Stimulated activated CD4-positive, alpha-beta T cell treated with anti-CD3 and anti-CD28 coated beads, Interleukin-1b, Interleukin-23, amount 100 ng/mL, for 24 hours (primary cell): ENCODE results near the gene RAB15.

Experiments
- DNase-seq, 4 experiments: peaks; one replicate each; pipeline ENCODE4 v3.0.0-alpha.2; 2020; ENCODE audit warnings: low read depth in 4 of 4, low spot score in 1 of 4

Gene RAB15

DNA sequence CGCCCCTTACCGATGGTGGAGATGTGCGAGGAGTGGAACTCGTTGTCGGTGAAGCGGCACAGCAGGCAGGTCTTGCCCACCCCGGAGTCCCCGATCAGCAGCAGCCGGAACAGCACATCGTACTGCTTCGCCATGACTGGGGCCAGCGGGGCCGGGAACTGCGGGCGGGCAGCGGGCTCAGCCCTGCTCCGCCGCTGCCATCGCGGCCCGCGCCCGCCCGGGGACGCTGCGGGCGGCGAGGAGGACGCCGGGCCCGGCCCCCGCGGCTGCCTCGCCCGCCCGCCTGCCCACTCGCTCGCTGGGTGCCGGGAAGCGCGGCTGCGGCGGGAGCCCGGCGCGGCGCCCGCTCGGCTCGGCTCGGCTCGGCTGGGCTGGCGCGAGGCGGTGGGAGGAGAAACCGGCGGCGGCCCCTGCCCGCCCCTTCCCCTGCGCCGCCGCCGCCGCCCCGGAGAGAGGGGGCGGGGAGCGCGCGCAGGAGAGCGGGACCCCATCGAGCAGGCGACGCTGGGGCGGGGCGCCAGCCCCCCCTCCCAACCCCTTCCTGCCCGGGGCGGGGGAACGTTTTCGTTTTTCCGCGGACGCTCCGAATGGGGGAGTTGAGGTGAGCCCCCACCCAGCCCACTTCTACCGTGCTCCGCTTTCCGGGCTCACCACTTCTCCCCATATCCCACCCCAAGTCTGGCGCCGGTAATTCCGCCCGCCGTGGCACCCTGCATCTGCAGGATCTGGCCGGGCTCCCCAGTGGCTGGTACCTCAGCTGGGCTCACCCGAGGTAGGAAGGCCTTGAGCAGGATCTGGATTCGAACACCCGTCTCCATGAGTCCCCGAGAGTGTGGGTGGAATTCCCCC is at the start of gene RAB15:
Gene RAB15, minus strand, starts transcription at position 394 of the 849 bp plus-strand sequence. Its CDS starts 260 bp downstream, at position 134.
- peak in 3 of 4 experiments; percentile 16 to 23 (median 22) for DNase-seq

DNA sequence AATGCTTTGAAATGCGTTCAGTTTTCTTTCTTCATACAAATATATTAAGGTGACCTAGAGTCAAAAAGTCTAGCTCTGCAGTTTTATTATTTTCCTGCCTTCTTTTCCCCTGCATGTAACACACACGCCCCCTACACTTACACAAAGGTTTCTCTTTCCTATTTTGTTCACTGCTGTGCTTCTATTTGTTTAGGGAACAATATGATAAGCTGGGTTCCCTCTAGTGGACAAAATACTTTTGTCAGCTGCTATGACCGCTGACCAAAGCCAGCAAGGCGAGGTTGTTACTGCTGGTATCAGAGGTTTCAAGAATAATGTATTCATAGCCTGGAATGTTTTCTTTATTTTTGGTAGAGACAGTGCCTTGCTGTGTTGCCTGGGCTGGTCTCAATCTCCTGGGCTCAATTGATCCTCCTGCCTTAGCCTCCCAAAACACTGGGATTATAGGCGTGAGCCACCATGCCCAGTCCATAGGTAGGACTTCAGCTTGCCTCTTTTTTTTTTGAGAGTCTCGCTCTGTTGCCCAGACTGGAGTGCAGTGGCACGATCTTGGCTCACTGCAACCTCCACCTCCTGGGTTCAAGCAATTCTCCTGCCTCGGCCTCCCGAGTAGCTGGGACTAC is 47.9 kb upstream of the RAB15 start:
- no peak for DNase-seq

DNA sequence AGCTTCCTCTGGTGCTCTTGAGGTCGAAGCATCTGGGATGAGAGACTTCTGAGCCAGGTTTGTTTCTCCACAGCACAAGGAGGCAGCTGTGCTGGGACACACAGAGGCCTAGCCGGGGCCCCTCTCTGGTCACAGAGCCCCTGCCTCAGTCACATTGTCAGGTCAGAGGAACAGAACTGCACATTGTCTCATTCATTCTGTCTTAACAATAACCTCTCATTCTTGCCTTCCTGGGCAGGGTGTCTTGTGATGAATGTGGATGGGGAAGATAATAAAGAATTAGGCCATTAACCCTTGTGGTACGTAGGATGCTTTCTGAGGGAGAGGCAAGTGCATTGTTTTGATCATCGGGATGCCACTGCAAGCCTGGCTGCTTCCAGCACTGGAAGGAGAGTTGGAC is 44.3 kb upstream of the RAB15 start:
- no peak for DNase-seq

DNA sequence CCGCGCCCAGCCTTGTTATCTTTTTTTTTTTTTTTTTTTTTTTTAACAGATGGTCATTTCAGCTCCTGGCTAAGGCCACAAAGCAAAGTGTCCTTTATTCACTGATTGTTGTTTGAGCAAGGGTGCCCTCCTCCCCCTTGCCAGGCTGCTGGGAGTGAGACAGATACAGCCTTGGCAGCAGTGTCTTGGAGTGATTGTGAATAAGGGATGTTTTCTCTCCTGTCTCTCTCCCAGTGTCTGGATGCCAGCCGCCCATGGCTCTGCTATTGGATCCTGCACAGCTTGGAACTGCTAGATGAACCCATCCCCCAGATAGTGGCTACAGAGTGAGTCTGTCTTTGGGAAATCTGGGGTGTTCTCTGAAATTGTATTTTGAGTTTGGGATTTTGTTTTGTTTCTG is 43.3 kb upstream of the RAB15 start:
- no peak for DNase-seq

DNA sequence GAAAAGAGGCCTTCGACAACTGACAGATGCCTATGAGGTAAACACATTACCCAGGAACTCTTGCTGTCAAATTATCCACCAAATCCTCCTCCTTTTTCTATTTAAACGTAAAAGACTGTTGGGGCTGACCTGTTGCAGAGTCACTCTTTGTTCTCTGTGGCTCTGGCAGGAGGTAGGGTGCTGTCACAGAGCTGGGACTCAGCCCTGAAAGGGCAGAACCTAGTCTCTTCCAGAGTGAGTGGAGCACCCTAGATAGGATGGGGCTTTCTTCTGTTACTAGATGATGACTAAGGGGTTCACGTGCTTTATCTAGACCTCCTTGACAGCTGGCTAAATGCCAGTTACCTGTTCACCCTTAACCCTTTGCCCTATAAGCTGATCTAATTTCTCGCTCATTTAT is 40.2 kb upstream of the RAB15 start:
- DNase-seq: no peak

DNA sequence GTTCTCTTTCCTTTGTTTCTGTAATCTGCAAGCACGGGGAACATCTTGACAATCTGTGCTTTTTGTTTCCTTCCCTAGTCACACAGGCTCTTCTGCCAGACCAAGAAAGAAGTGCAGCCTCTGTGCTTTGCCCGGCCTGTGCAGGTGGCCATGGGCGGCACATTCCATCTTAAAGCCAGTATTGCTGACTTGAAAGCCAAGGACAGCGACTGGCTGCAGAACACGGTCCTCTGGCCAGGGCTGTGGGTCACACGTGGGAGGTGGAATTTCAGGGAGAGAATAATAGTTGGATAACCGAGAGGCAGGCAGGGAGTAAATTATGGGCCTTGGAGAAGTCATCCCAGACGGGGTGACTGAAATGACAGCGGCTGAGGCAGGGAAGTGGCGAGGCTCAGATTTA is 39.4 kb upstream of the RAB15 start:
- DNase-seq: no peak

DNA sequence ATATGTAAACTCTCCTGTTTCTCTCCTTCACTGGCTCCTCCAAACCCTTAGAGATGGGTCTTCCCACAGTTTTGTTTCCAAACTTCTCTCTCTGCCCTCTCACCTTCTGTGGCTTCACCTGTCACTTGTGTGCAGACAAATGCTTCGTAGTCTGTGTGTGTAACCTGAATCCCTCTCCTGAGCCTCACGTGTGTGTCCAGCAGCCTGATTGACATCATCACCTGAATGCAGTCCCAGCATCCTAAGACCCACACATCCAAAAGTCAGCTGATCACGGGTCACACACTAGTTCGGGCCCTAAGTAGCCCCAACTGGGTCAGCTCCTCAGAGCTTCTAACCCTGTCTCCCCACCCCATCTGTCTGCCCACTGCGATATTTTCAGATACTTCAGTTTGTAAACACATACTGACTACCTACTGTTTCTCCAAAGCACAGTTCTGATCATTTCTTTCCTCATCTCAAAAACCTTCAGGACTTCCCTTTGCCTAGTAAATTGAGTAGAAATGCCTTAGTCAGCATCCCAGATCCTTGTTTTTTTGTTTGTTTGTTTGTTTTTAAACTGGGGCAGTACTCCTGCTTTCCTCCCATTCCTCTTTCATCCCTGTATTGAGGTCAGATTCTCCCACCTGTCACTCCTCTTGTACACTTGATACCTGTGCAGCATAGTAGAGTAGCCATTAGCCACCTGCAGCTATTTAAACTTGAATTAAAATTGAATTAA is 38.2 kb upstream of the RAB15 start:
- DNase-seq: no peak

DNA sequence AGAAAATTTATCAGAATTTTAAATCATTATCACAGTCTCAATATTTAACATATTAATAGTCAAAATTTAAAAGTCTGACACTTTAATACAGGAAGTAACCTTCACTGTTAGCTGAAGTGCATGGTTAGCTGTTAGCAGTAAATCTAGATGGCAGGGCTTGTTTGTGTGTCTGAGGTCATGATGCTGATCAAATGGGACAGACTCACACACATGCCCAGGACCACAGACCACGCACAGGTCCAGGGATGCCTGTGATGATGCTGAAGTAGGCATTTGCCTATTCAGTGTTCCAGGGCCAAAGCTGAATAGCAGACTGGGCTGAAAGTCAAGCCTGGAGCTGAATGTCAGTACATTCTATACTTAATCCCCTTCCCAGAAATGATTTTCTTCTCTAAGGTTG is 35.1 kb upstream of the RAB15 start:
- no peak for DNase-seq

DNA sequence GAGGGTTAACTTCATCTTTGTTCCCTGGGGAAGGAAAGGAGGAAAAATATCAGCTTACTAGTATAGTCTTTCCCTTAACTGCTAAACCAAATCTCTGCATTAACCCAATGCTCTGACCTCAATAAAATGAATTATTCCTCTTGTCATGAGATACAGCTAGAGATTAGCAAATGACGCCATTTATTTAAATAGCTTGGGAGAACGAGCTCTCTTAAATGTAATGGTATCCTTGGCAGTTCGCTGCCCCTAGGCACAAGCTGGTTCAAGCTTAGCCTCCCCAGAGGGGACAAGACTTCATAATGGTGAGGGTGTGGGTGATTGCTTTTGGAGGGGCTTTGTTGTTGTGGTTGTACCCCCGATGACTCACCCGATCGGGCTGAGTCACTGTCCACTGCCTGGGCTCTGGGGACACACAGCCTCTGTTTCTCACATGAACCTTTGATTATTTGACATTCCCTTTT is 34.2 kb upstream of the RAB15 start:
- DNase-seq: no peak

DNA sequence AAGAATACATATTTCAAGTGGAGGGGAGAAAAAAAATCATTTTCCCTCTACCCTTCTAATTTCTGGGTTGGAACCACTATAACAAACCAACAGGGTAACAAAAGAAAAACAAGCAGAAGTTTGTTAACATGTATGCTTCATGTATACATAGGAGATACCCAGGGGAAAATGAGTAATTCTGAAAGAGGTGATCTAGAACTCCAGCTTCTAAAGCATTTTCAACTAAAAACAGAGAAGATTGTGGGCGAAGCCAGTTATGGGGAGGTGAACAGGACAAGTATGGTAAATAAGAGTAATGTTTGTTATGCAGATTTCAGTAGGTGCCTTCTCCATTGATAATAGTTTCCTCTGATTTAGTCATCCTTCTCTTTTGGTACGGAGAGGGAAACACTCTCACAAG is 31.3 kb upstream of the RAB15 start:
- DNase-seq: no peak

DNA sequence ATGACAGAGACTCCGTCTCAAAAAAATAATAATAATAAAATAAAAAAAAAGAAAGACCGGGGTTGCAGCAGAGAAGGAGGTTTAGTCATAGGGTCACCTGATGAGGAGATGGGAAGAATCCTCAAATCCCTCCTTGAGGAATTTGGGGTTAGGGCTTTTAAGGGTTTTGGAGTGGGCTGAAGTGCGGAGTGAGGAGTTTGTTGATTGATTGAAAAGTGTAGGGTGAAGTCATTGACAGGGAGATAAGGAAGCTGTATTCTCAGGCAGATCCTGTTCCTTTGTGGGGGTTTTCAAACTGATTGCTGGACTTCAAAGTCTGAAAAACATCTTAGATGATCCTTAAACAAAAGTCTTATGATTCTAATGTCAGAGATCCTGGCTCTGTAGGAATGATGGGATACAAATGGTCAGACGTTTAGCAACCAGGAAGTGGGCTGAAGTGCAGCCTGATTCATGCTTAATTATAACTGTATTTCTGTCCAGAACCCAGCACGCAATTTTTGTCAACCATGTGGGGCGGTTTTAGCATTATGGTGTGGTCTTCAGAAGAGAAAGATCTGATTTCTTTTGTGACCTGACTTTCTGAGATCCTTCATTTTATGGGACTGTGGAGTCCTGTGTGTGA is 30.6 kb upstream of the RAB15 start:
- no peak for DNase-seq

DNA sequence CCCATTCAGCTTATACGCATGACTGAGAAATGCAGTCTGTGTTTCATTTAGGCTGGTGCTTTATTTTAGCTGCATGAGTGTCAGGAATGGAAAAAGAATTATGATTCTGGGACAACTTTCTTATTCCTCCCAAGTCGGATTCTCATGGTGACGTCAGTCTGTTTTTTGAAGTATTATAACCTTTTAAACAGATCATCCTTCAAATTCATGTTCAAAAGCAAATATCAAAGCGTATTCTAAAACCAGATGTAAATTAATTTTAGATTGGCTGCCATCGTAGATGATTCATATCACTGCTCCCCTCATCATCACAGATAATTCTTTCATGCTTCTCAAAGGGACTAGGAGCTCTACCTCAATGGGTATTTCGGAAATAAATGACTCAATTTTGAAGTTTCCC is 29.6 kb upstream of the RAB15 start:
- no peak for DNase-seq

DNA sequence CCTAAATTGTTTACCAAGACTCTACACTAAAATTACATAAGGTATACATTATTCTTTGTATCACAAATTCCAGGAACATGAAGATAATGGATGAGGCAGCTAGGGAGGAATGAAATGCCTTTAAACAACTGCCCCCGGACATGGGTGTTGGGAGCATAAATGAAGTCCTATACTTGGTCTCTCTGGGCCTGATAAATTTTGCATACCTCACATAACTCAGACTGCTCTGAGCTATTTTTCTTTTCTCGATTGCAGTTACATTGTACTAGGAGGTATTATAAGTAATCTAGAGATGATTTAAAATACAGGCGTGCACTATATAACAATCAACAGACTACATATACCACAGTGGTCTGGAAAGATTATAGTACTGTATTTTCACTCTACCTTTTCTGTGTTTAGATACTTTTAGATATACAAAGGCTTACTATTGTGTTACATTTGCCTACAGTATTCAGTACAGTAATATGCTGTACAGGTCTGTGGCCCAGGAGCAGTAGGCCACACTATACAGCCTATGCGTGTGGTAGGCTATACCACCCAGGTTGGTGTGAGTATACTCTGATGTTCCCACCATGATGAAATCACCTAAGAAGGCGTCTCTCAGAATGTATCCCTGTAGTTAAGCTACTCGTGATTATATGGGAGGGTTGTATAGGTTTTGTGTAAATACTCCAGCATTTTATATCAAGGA is 28.9 kb upstream of the RAB15 start:
- no peak for DNase-seq

DNA sequence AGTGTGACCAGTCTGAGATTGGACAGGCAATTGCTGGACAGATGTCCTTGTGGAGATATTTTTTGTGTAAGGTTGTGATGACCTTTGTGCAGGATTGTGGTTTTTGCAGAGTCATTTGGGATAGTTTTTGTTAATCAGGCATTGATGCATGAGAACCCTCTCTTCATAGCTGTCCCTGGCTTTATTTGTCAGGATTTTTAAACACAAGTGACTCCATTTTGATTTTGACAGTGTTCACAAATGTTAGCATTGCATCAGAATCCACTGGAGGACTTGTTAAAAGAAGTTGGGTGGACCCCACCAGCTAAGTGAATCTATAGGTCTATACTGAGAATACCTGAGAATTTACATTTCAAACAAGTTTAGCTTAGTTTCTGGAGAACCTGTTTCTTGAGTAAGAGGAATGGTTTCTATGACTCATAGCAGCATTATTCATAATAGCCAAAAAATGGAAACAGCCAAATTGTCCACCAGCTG is 26.4 kb upstream of the RAB15 start:
- DNase-seq: no peak

DNA sequence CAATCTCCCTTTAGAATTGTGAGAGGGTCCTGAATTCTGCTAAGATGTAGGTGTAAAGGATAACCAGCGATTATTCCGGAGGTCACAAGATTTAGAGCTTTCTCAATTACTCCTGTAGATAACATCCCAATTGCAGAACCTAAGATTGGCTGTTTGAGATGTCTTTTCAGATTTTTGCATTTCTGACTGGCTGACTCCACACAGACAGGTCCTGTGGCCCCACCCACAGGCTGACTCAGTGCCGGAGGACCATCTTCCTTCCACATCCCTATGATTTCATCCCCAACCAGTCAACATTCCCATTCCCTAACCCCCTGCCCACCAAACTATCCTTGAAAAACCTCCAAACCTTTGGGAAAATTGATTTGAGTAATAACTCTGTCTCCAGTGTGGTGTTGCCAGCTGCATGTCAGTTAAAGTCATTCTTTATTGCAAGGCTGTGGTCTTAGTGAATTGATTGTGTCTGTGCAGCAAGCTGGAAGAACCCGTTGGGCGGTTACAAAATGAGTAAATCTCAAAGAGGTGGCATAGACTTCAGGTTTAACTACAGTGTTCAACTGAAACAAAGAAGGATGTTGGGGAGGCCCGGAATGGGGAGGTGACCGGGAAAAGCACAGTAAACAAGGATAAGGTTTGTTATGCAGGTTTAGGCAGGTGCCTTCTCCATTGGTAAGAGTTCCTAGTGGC is 25.1 kb upstream of the RAB15 start:
- DNase-seq: no peak

DNA sequence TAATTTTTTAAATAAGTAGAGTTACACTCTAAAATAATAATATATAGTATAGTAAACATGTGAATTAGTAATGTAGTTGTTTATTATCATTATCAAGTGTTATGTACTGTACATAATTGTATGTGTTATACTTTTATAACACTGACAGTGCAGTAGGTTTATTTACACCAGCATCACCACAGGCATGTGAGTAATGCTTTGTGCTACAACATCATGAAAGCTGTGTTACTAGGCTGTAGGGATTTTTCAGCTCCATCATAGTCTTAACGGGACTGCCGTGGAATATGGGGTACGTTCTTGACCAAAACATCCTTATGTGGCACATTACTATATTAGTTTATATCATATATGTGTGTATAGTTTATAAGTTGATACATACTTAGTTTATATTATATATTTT is 23.2 kb upstream of the RAB15 start:
- no peak for DNase-seq

DNA sequence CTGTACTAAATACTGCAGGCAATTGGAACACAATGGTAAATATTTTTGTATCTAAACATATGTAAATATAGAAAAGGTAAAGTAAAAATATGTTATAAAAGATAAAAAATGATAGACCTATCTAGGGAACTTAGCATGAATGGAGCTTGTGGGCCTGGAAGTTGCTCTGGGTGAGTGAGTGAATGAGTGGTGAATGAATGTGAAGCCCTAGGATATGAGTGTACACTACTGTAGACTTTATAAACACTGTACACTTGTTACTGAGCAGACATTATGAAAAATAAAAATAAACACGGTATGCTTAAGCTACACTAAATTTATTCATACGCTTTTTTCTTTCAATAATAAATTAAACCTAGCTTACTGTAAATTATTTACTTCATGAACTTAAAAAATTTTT is 22.4 kb upstream of the RAB15 start:
- DNase-seq: no peak

DNA sequence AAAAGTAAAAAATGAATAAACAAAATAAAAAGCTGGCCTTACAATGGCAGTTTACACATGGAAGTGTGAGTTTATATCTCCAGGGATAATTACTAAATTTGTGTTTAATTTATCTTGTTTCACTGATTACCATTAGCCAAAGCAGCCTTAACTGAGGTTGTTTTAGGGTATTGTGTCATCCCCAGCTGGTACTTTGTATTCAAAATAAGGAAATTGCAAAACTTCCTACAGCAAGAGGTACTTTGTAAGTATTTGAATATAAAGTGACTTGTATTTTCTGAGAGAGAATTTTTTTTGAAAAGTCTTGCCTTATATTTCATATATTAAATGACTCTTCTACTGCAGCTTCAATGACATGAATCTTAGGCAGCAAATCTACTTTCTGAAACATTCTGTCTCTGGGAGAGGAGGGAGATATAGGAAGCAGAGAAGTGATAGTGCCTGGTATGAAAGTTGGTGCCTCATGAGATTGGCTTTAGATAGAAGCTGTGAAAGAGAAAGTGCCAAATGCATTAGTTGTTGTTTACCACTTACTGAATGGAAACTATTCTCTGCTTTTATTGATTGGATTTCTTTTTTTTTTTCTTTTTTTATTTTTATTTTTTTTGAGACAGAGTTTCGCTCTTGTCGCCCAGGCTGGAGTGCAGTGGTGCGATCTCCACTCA is 21.3 kb upstream of the RAB15 start:
- DNase-seq: no peak

DNA sequence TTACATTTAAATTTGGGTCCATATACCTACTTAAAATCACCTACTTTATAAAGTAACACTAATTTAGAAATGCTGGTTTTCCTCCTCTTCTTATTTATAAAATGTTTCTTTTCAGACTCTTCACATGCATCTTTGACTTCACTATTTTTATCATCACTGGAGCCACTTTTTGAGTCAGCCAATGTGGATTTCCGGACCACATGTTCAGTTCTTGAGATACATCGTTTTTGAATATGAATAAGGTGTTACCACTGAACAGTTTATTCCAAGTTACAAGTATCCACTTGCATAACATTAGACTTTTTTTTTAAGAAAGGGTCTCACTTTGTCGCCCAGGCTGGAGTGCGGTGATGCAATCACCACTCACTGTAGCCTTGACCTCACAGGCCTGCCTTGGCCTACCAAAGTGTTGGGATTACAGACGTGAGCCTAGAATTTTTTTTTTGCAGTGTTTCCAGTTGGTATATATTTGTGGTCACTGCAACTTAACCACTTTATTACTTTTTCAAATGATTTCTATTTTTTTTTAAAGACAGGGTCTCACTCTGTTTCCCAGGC is 20.3 kb upstream of the RAB15 start:
- DNase-seq: no peak
